ENCODE data around the gene KCNQ1.

- TF ChIP-seq CTCF (IDR thresholded peaks at IDR 0.05): no peak
- no peak for TF ChIP-seq EP300 (IDR thresholded peaks at IDR 0.05)
- TF ChIP-seq POLR2A (IDR thresholded peaks at IDR 0.05): no peak
These were observed 306.9 kb downstream of the KCNQ1 start for GRCh38 chr11:2751523-2752203.
